Testis (tissue), 2 donors: ENCODE measurements around the gene LRRN2.

Experiments used
- POLR2A ChIP-seq: fragments of 450-650 bp; IDR thresholded peaks from one replicate; pipeline ENCODE4 v1.6.1; 2017; ENCODE audit warnings: antibody characterized with exemption, mild to moderate bottlenecking, moderate library complexity
- TF ChIP-seq, protein P1 (sequence below), 3 experiments: fragments of 450-650 bp in 2 of 3; fragments of 200-600 bp in 1 of 3; sonication (generic) in 1 of 3; IDR thresholded peaks; one replicate each; pipeline ENCODE4 v1.5.1; 2016 to 2019; ENCODE audit warnings: antibody characterized with exemption in 3 of 3, mild to moderate bottlenecking in 2 of 3, moderate library complexity in 1 of 3

DNA sequence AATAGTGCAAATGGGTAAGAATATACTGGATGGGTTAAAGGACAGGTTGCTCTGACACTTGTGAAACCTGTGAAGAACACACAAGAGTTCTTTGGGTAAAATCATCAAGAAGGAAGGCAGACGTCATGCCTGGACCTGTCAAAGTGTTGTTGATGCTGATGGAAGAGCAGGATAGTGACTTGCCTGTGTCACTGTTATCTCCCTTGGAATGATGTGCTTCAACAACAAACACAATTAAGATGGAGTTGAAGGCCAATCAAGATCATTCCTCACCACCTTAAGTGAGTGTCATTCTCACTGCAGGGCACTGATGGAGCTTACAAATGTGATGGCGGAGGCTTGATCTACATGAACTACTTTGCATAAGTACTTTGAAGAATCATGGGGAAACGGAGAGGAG lies 73.2 kb downstream of the LRRN2 start:
- TF ChIP-seq, protein P1, sequence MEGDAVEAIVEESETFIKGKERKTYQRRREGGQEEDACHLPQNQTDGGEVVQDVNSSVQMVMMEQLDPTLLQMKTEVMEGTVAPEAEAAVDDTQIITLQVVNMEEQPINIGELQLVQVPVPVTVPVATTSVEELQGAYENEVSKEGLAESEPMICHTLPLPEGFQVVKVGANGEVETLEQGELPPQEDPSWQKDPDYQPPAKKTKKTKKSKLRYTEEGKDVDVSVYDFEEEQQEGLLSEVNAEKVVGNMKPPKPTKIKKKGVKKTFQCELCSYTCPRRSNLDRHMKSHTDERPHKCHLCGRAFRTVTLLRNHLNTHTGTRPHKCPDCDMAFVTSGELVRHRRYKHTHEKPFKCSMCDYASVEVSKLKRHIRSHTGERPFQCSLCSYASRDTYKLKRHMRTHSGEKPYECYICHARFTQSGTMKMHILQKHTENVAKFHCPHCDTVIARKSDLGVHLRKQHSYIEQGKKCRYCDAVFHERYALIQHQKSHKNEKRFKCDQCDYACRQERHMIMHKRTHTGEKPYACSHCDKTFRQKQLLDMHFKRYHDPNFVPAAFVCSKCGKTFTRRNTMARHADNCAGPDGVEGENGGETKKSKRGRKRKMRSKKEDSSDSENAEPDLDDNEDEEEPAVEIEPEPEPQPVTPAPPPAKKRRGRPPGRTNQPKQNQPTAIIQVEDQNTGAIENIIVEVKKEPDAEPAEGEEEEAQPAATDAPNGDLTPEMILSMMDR (IDR thresholded peaks at IDR 0.05) = no peak
- no peak for TF ChIP-seq POLR2A
